PFSK-1 (cell line): ENCODE data around the gene ZCCHC24.

Experiments used
- FOXP2 ChIP-seq: optimal IDR thresholded peaks from 2 replicates; pipeline ENCODE3; 2011; ENCODE audit warnings: borderline replicate concordance, control low read depth, inconsistent platforms; ENCODE audit not compliant: insufficient read depth; ENCODE audit errors: extremely low read length, extremely low read depth
- POLR2AphosphoS5 ChIP-seq: IDR thresholded peaks from 2 replicates; pipeline ENCODE4 v1.6.1; 2012; ENCODE audit warnings: low read depth, mild to moderate bottlenecking, control low read depth, low read length, moderate library complexity
- REST ChIP-seq, 2 experiments: IDR thresholded peaks; 2 replicates each; pipeline versions ENCODE4 v1.6.1 to v1.8.0; 2011 to 2012; ENCODE audit warnings: low read depth in 2 of 2, low read length in 2 of 2, control low read depth in 1 of 2, inconsistent platforms in 1 of 2, mild to moderate bottlenecking in 1 of 2, moderate library complexity in 1 of 2; ENCODE audit not compliant: insufficient read depth in 1 of 2
- SIN3A ChIP-seq: IDR thresholded peaks from 2 replicates; pipeline ENCODE4 v1.6.1; 2012; ENCODE audit warnings: mild to moderate bottlenecking, low read length, moderate library complexity, borderline replicate concordance; ENCODE audit not compliant: insufficient read depth
- TAF1 ChIP-seq: IDR thresholded peaks from 2 replicates; pipeline ENCODE4 v1.6.1; 2012; ENCODE audit warnings: low read length, control low read depth, borderline replicate concordance; ENCODE audit not compliant: insufficient read depth

The ZCCHC24 gene

DNA sequence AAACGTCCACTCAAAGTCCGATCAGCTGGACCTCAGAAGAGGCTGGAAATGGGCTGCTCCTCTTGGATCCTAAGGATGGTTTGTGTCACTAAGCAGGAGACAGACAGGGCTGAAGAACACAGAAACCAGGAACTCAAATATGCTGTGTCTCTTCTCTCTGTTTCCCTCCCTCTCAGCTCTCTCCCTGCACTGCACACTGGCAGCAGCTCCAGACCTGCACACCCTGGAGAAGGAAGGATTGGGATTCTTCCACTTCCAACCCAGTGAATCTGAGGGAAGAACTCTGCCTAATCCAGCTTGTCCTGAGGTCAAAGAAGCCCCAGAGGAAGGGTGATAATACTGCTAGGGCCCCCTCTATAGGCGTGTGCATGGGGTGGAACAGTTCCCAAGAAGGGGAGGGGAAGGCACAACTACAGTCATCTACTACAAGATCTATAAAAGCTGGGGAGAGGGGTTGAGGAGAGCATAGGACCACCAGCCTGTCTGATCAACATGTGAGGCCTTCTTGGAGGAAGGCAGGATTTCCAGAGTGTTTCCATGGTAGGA is 22.7 kb upstream of the ZCCHC24 start:
- TF ChIP-seq SIN3A = no peak
- no peak for TF ChIP-seq TAF1
- no peak for TF ChIP-seq FOXP2
- TF ChIP-seq POLR2AphosphoS5 = no peak
- TF ChIP-seq REST (IDR thresholded peaks at IDR 0.05; ENCODE audit: insufficient read depth in 1 of 2, low read depth in 2 of 2, low read length in 2 of 2) = no peak

DNA sequence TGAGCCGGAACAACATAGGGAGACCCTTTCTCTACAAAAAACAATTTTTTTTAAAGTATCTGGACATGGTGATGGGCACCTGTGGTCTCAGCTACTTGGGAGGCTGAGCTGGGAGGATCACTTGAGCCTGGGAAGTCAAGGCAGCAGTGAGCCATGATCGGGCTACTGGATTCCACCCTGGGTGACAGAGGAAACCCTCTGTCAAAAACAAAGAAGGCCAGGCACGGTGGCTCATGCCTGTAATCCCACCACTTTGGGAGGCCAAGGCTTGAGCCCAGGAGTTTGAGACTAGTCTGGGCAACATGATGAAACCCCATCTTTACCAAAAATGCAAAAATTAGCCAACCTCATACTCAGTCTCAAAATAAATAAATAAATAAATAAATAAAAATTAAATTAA is 19.9 kb upstream of the ZCCHC24 start:
- TF ChIP-seq REST (IDR thresholded peaks at IDR 0.05; ENCODE audit: insufficient read depth in 1 of 2, low read depth in 2 of 2, low read length in 2 of 2) = no peak
- TF ChIP-seq POLR2AphosphoS5 = no peak
- TF ChIP-seq FOXP2 = no peak
- TF ChIP-seq SIN3A = no peak
- TF ChIP-seq TAF1 = no peak

GRCh38 chr10:79463578-79464496 is 18.4 kb upstream of the ZCCHC24 start:
- TF ChIP-seq REST (IDR thresholded peaks at IDR 0.05; ENCODE audit: insufficient read depth in 1 of 2, low read depth in 2 of 2, low read length in 2 of 2) = no peak
- TF ChIP-seq TAF1 = no peak
- TF ChIP-seq POLR2AphosphoS5 = no peak
- TF ChIP-seq SIN3A = no peak
- TF ChIP-seq FOXP2 = no peak

- no peak for TF ChIP-seq TAF1
- no peak for TF ChIP-seq SIN3A
- TF ChIP-seq POLR2AphosphoS5 = no peak
- no peak for TF ChIP-seq REST (IDR thresholded peaks at IDR 0.05; ENCODE audit: insufficient read depth in 1 of 2, low read depth in 2 of 2, low read length in 2 of 2)
- TF ChIP-seq FOXP2 = no peak
These were observed 15.3 kb upstream of the ZCCHC24 start for GRCh38 chr10:79460687-79461086.
